Activated T-helper 9 cell treated with anti-CD3 and anti-CD28 coated beads, Interleukin-2, amount 50 U/mL, for 16 hours (primary cell): ENCODE measurements around the gene SLC23A2.

Source experiments
- DNase-seq: peaks from one replicate; pipeline ENCODE4 v3.0.0-alpha.2; 2020; ENCODE audit warnings: low read depth

Gene SLC23A2

GRCh38 chr20:4966826-4967751 lies 34.2 kb downstream of the SLC23A2 start:
- DNase-seq = no peak

DNA sequence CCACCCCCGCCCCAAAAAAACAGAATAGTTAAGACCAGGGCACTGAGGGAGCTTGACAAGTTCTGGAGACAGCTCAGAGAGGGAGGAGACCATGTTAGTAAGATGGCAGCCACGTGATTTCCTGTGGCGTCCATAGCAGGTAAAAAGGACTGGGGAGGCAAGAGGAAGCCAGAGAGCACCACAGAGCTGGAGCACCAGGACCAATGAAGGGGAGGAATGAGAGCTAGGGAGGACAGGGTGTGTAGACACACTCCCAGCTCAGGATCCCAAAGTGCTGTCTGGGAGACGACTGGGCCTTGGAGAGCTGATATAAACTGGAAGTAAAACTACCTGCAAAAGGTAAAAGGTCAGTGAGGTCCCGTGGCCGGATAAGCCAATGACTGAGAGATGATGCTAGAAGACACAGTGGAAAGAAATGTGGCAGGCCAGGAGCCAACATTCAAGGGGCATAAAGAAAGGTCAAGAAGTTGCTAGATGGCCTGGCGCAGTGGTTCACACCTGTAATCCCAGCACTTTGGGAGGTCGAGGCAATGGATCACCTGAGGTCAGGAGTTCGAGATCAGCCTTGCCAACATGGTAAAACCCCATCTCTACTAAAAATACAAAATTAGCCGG lies 39.0 kb downstream of the SLC23A2 start:
- DNase-seq = no peak

GRCh38 chr20:4961746-4962145 lies 39.6 kb downstream of the SLC23A2 start:
- DNase-seq = no peak

GRCh38 chr20:4959592-4959991 lies 41.7 kb downstream of the SLC23A2 start:
- DNase-seq = no peak

DNA sequence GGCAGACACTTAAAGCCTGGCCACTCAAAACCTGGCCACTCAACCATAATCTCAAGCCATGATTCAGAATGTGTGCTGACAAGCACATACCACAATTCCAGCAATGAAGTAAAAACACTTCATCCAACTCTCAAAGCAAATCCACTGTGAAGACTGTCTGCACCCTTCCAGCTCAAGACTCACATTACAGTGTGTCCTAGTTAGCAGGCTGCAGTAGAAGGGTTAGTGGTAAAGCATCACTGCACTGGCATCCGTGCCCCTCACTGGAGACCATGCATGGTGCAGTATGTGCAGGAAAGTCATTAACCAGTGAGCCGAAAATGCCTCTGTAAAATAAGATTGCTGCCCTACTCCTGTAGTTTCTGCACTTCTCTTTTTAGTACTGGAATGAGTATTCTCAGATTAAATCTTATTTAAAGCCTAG lies 43.4 kb downstream of the SLC23A2 start:
- no peak for DNase-seq

DNA sequence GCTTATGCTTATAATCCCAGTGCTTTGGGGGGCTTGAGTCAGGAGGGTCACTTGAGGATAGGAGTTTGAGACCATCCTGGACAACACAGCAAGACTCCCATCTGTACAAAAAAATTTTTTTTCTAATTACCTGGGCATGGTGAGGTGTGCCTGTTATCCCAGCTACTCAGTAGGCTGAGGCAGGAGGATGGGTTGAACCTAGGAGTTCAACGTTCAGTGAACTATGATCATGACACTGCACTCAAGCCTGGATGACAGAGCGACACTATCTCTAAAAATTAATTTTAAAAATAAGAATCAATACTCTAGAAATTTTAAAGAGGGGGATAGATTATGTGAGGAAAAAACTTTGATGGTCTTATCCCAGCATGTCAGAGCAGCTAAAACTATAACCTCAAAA lies 44.1 kb downstream of the SLC23A2 start:
- no peak for DNase-seq

DNA sequence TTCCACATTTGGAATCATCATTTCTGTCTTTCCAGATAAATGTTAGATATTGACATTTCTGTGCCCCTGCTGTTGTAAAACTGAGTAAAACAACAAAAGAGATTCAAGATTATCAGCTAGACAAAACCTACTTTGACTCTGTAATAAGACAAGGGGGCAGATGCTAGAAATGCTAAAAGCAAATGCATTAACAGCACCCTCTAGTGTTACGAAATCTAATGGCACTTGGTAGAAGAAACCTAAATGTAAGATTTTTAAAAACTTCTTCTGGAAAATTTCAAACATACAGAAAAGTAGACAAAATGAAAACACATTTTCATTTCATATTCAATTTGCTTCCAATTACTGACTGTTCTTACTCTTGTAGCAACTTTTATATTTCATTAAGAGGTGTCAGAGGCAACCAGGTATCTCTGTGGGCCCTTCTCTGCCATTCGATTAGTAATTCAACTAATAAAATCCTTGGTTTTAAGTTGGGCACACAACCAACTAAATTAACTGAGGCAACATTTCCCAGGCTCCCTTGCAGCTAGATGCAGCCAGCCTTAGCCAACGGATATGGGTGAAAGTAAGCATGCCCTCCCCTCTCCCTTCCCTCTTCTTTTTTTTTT lies 45.0 kb downstream of the SLC23A2 start:
- DNase-seq = no peak

DNA sequence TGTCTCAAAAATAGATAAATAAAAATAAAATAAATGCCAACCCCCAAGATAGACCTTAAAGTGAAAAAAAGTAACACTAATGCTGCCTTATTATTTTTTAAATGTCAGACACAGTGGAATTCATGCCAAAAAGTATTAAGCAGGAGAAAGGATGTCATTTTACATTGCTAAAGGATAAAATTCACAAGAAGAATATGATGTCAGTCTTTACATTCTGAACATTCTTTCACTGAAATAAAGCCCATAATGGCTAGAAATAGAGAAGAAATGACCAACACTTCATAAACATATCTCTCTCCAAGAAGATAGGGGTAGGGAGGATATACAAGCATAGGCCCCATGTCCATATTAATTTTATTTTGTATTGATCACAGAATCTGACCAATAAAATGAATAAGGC lies 47.4 kb downstream of the SLC23A2 start:
- DNase-seq = no peak

- DNase-seq = no peak
Measured at GRCh38 chr20:4952229-4952628, 49.1 kb downstream of the SLC23A2 start.

DNA sequence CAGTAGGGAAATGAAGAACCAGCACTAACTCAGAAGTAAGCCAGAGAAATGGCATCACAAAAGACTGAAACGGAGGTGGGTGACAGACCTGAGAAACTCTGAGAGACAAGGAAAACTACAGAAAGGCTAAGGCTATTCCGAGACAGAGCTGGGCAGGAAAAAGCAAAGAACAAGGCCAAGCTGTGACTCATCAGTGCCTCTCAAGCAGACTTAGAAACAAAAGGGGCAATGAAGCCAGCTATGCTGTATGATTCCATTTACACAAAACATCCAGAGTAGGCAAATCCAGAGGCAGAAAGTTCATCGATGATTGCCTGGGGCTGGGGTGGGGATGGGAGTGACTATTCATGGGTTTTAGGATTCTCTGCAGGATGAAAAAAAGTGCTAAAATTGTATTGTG lies 50.0 kb downstream of the SLC23A2 start:
- DNase-seq = no peak

DNA sequence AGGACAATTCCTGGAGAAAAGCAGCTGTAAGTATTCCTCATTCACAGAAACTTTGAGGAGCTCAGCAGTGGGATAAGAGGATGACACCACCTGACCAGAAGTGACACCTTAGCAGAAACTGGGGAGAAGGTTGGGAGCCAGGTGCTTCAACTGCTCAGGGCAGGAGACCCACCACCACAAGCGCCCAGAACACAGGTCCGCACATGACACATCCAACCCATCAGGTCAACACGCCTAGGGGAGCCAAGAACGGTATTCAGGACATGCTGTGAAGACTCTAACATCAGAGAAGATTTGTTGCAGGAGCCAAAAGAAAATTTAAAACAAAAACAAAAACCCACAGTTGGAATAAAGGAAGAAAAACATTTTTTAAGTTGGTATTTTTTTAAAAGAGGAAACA lies 50.5 kb downstream of the SLC23A2 start:
- no peak for DNase-seq

DNA sequence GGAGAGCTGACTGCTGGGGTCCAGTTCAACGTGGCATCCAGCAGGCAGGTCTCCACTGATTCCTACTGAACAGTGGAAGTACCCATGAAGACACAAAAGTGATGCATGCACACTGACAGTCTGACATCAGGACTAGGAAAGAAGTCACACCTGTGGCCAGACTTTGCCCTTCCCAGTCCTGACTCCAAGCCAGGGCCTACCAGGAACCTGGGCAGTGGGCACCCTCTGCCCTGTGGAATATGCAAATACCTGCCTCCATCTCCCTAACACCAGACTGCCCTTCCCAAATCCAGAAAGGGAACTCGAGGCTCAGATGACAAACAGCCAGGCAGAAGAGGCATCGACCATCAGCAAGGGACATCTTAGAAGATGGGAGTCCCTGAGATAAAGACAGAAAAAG lies 50.9 kb downstream of the SLC23A2 start:
- no peak for DNase-seq

GRCh38 chr20:4949833-4950178 lies 51.5 kb downstream of the SLC23A2 start:
- no peak for DNase-seq

DNA sequence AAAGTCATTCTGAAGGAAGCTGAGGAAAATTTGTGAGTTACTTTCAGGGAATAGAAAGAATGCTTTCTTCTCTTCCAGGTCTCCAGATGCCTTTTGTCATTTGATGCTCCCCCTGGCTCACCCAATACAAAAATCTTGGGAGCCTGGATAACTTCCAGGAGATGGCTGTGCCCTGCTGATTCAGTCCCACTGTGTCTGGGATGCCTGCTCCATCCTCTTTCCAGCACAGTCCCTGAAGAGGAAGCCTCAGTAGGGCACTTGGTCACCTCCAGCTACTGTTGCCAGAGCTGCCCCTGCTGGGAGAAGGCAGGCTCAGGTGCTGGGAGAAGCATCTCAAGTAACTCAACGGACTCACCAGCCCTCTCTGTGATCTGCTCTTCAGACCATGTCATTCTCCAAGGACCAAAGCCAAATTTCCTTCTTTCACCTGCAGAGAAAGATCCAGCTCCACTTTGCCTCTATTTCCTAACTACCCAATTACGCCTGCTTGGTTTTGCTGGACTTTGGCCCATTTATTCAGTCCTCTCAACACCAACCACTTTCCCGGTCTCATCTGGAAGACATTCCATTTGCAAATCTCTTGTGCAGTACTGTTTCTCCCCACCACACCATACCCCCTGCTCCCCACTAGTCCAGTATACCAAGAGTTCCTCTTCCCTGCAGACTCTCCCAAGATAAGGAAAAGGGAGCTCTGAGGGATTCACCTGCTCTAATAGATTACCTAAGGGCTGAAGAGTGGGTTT lies 53.3 kb downstream of the SLC23A2 start:
- no peak for DNase-seq

DNA sequence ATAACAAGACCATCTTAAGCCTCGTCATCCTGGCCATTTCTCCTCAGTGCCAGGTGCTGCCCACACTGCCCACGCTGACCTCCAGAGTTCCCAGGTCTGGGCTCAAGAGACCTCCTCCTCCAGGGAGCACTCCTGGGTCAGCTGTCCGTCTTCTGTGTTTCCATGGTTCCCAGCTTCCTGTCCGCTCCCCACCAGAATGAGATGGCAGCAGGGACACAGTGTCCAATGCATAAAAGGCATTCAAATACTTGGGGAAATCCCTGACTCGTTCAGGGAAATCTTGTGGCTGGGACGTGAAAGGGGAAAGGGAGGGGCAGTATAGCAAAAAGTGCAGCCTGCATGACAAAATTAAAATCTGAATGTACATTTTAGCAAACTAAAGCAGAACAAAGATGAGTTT lies 54.3 kb downstream of the SLC23A2 start:
- no peak for DNase-seq

DNA sequence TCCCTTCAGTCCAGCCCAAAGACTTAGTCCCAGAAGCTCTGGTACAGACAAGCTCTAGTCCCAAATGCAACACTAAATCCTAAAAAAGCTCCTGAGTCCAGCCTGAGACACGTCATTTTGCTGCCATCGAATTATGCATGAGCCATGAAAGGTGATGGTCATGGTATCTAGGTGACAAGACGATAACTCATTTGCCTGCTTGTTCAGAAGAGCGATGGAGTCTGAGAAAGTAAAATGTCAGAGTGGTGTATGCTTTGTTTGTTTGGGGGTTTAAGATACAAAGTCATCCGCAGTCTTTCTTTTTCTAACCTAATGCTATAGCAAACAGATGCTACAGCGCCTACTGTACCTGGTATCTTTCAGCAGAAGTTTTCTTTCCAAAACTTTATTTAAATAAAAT lies 54.7 kb downstream of the SLC23A2 start:
- DNase-seq = no peak

- DNase-seq = no peak
Measured at GRCh38 chr20:4944518-4945313, 56.6 kb downstream of the SLC23A2 start.

- DNase-seq = no peak
Measured at GRCh38 chr20:4942331-4942730, 59.0 kb downstream of the SLC23A2 start.

DNA sequence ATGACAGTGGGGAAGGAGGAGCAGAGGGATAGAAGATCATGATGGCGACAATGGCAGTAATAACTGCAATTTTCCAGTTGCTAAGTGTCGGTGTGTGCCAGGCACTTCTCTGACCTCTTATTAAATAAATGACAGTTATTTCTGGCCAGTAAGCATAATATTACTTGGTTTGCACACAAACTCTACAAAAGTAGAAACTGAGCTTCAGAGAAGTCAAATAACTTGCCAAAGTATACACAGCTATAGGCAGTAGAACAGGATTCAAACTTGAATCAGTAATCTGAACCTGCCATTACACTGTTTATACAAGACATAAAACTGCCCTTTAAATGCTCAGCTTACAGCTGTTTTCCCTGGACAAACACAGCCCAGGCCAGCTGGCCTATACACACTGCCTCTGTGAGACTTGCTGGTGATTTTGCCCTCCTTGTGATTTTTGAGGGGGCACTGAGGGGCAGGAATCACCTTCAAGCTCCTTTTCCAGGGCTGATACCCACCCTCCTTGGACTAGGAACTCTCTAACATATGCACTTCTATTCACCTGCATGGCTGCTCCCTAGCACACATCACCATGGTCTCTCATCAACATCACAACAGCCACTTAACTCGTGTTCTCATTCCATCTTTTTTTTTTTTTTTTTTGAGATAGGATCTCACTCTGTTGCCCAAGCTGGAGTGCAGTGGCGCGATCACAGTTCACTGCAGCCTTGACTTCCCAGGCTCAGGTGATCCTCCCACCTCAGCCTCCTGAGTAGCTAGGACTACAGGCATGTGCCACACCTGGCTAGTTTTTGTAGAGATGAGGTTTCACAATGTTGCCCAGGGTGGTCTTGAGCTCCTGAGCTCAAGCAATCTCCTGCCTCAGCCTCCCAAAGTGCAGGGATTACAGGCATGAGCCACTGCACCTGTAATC lies 63.6 kb downstream of the SLC23A2 start:
- no peak for DNase-seq

GRCh38 chr20:4936851-4937406 lies 64.4 kb downstream of the SLC23A2 start:
- no peak for DNase-seq
